BE2C (cell line): ENCODE measurements around the gene BTNL3.

ENCODE experiments used
- DNase-seq: peaks from one replicate; pipeline ENCODE4 v3.0.0-alpha.2; 2020
- H3K27me3 ChIP-seq: fragments of 250-450 bp; sonication (Bioruptor Pico); 2 replicates; pipeline ENCODE4 v1.5.1; 2020; ENCODE audit warnings: mild to moderate bottlenecking
- H3K36me3 ChIP-seq: fragments of 250-450 bp; sonication (Bioruptor Pico); 2 replicates; pipeline ENCODE4 v1.5.1; 2020; ENCODE audit warnings: mild to moderate bottlenecking
- H3K4me1 ChIP-seq: fragments of 250-450 bp; sonication (Bioruptor Pico); 2 replicates; pipeline ENCODE4 v1.5.1; 2020
- H3K4me3 ChIP-seq: 2 replicates; pipeline ENCODE4 v1.5.1; 2011; ENCODE audit warnings: low read depth, low read length
- H3K9me3 ChIP-seq: fragments of 250-450 bp; sonication (Bioruptor Pico); 2 replicates; pipeline ENCODE4 v1.5.1; 2020
- TF ChIP-seq, protein P1 (sequence below): IDR thresholded peaks from 2 replicates; pipeline ENCODE4 v1.5.1; 2012; ENCODE audit warnings: mild to moderate bottlenecking, low read depth, low read length

BTNL3 gene

GRCh38 chr5:181051841-181052671 lies 63.4 kb downstream of the BTNL3 start:
- TF ChIP-seq, protein P1, sequence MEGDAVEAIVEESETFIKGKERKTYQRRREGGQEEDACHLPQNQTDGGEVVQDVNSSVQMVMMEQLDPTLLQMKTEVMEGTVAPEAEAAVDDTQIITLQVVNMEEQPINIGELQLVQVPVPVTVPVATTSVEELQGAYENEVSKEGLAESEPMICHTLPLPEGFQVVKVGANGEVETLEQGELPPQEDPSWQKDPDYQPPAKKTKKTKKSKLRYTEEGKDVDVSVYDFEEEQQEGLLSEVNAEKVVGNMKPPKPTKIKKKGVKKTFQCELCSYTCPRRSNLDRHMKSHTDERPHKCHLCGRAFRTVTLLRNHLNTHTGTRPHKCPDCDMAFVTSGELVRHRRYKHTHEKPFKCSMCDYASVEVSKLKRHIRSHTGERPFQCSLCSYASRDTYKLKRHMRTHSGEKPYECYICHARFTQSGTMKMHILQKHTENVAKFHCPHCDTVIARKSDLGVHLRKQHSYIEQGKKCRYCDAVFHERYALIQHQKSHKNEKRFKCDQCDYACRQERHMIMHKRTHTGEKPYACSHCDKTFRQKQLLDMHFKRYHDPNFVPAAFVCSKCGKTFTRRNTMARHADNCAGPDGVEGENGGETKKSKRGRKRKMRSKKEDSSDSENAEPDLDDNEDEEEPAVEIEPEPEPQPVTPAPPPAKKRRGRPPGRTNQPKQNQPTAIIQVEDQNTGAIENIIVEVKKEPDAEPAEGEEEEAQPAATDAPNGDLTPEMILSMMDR = no peak
- Histone ChIP-seq H3K4me3 (no peak overlapping the region), H3K4me1 (no peaks in the 10 kb centered on the region), H3K27me3 (peaks cover 62% of the 10 kb centered on the region), H3K9me3 (no peaks in the 10 kb centered on the region; the same call in 1 of the 2 replicates), H3K36me3 (no peaks in the 10 kb centered on the region)
- DNase-seq = no peak

DNA sequence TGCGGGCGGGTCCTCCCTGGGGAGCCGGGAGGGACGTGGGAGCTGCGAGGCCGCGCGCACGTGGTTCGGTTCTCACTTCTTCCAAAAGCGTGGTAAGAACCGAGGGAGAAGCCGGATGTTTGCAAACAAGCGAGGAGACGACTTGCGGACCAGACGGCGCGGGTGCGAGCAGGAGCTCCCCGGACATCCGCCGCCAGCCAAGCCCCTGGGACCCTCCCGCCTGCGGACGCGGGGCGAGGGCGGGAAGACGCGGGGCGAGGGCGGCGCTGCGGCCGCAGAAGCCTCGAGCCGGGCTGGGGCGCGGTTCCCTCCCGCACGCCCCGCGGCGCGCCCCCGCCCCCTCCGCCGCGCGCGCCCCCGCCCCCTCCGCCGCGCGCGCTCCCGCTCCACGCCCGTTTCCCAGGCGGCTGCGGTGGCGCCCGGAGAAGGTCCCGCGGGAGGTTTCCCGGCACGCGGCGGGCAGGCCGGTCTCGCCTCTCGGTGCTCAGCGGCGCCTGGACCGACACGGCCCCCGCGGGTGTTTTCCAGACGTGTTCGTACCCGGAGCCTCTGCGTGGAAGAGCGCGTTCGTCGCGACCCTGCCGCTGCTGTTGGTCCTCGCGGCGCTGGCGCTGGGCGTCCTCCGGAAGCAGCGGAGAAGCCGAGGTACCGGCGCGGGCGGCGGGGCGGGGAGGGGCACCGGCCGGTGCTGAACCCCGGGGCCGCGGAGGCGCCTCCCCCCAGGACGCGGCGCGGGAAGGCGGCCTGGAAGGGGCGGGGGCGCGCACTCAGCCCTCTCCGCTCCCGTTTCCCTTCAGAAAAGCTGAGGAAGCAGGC lies 64.2 kb downstream of the BTNL3 start:
- Histone ChIP-seq H3K4me1 (no peaks in the 10 kb centered on the region), H3K4me3 (no peak overlapping the region), H3K9me3 (no peaks in the 10 kb centered on the region; the same call in 1 of the 2 replicates), H3K36me3 (no peaks in the 10 kb centered on the region), H3K27me3 (peaks cover 67% of the 10 kb centered on the region)
- DNase-seq = no peak
- TF ChIP-seq, protein P1 = no peak

DNA sequence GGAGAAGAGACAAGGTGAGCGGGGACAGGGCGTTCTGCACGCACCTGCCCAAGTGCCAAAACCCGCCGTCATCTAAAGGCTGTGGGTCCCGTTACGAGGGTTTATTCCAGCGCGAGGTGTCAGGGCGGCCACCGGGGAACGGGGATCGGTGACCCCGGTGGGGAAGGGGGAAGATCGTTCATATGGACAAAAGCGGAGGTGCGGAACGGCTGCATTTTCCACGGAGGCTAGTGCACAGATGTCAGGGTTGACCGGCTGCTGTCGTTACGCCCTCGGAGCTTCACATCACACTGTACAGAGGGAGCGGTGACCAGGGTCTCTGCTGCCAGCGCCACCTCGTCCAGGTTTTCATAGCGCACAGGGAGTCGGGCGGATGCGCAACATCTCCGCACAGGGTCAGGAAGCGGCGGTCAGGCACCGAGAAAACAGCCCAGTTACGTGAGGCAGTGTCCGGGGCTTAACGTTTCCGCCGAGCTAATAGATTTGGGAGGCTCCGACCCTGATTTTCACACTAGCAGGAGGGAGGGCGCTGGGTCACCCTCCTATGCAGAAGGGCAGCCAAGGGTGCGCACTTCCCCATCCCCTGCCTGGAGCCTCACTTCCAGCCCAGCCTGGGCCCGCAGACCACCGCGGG lies 65.0 kb downstream of the BTNL3 start:
- Histone ChIP-seq H3K9me3 (no peaks in the 10 kb centered on the region; the same call in 1 of the 2 replicates), H3K4me3 (no peak overlapping the region), H3K36me3 (no peaks in the 10 kb centered on the region), H3K27me3 (peaks cover 74% of the 10 kb centered on the region), H3K4me1 (no peaks in the 10 kb centered on the region)
- TF ChIP-seq, protein P1 = no peak
- no peak for DNase-seq

DNA sequence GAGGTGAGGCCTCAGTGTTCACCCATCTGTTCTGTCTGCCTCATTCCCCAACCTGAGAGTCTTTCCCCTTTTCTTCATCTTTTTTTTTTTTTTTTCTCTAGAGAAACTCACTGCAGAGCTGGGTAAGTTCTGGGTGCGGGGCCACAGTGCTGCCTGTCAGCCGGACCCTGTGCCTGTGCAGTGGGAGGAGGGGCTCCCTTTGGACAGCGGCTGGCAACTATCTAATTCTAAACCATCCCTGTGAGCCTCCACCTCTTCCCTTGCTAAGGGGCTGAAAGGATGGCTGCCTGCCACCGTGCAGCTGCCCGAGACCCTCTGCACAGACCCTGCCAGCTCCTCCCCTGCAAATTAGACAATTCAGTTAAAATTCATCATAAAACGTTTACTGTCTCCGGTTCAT lies 65.5 kb downstream of the BTNL3 start:
- no peak for DNase-seq
- no peak overlapping the region for H3K4me3 ChIP-seq
- peaks cover 79% of the 10 kb centered on the region for H3K27me3 ChIP-seq

GRCh38 chr5:181054871-181055459 lies 66.3 kb downstream of the BTNL3 start:
- Histone ChIP-seq H3K4me1 (no peaks in the 10 kb centered on the region), H3K4me3 (no peak overlapping the region), H3K9me3 (no peaks in the 10 kb centered on the region; the same call in 1 of the 2 replicates), H3K27me3 (peaks cover 81% of the 10 kb centered on the region), H3K36me3 (no peaks in the 10 kb centered on the region)
- no peak for DNase-seq
- TF ChIP-seq, protein P1 = no peak

More for the DNA sequence above, 65.5 kb downstream of the BTNL3 start:
- Histone ChIP-seq H3K36me3 (no peaks in the 10 kb centered on the region), H3K4me1 (no peaks in the 10 kb centered on the region), H3K9me3 (no peaks in the 10 kb centered on the region; the same call in 1 of the 2 replicates)
- TF ChIP-seq, protein P1 = no peak
